Measurements from ENCODE around the gene HMCN2. TPM values are rescaled to one million over a fixed set of nuclear protein-coding genes. Genes with fewer than 3 reads are reported as not detected.

The HMCN2 gene
- total RNA-seq, 1 donor from 2014 or later = 0.15 TPM

- no peak overlapping the region for H3K27ac Mint-ChIP-seq
- H3K36me3 Mint-ChIP-seq = no peaks in the 10 kb centered on the region
- TF ChIP-seq EZH2 (IDR thresholded peaks at IDR 0.05) = no peak
- no peak for TF ChIP-seq CTCF (IDR thresholded peaks at IDR 0.05)
- no peak for TF ChIP-seq EZH2phosphoT487 (IDR thresholded peaks at IDR 0.05)
- no peak for DNase-seq (ENCODE audit: low spot score)
- H3K27ac ChIP-seq = no peak overlapping the region
- no peaks in the 10 kb centered on the region for H3K36me3 ChIP-seq
- H3K9ac ChIP-seq = no peak overlapping the region
- H3K27me3 ChIP-seq = no peaks in the 10 kb centered on the region
- H3K79me2 ChIP-seq (ENCODE audit: low read depth) = no peaks in the 10 kb centered on the region
- no peaks in the 10 kb centered on the region for H3K9me3 ChIP-seq (ENCODE audit: low read depth)
- no peaks in the 10 kb centered on the region for H3K4me1 ChIP-seq
- H3K4me2 ChIP-seq = no peak overlapping the region
- no peak overlapping the region for H2AFZ ChIP-seq (replicated peaks)
- no peak overlapping the region for H3K4me3 ChIP-seq
- H3K27me3 Mint-ChIP-seq (ENCODE audit: insufficient read depth, low read depth) = peaks cover 16% of the 10 kb centered on the region
- no peaks in the 10 kb centered on the region for H3K9me3 Mint-ChIP-seq
- no peaks in the 10 kb centered on the region for H4K20me1 ChIP-seq (ENCODE audit: low read depth)
- H3K4me3 Mint-ChIP-seq = no peak overlapping the region
- no peaks in the 10 kb centered on the region for H3K4me1 Mint-ChIP-seq
- no peaks in the 10 kb centered on the region for H3F3A ChIP-seq (ENCODE audit: low read depth)
Measured at GRCh38 chr9:130458804-130459067, 193.2 kb downstream of the HMCN2 start.

GRCh38 chr9:130459151-130459550 is 193.6 kb downstream of the HMCN2 start:
- no peak overlapping the region for H3K4me3 Mint-ChIP-seq
- no peak for DNase-seq (ENCODE audit: low spot score)
- no peak overlapping the region for H3K4me3 ChIP-seq
- H3K27me3 ChIP-seq = no peaks in the 10 kb centered on the region
- H3K4me2 ChIP-seq = no peak overlapping the region
- H3K36me3 Mint-ChIP-seq = no peaks in the 10 kb centered on the region
- no peaks in the 10 kb centered on the region for H3K4me1 Mint-ChIP-seq
- H3K36me3 ChIP-seq = no peaks in the 10 kb centered on the region
- H4K20me1 ChIP-seq (ENCODE audit: low read depth) = no peaks in the 10 kb centered on the region
- H3K9ac ChIP-seq = no peak overlapping the region
- TF ChIP-seq EZH2phosphoT487 (IDR thresholded peaks at IDR 0.05) = no peak
- no peak for TF ChIP-seq EZH2 (IDR thresholded peaks at IDR 0.05)
- TF ChIP-seq CTCF (IDR thresholded peaks at IDR 0.05) = no peak
- no peaks in the 10 kb centered on the region for H3K79me2 ChIP-seq (ENCODE audit: low read depth)
- H3K4me1 ChIP-seq = no peaks in the 10 kb centered on the region
- H3K27ac ChIP-seq = no peak overlapping the region
- H2AFZ ChIP-seq (replicated peaks) = no peak overlapping the region
- H3K9me3 ChIP-seq (ENCODE audit: low read depth) = no peaks in the 10 kb centered on the region
- no peaks in the 10 kb centered on the region for H3F3A ChIP-seq (ENCODE audit: low read depth)
- peaks cover 16% of the 10 kb centered on the region for H3K27me3 Mint-ChIP-seq (ENCODE audit: insufficient read depth, low read depth)
- no peak overlapping the region for H3K27ac Mint-ChIP-seq
- no peaks in the 10 kb centered on the region for H3K9me3 Mint-ChIP-seq

- Mint-ChIP-seq H3K9me3 (no peaks in the 10 kb centered on the region), H3K4me3 (peak overlapping the region; percentile 42), H3K27ac (no peak overlapping the region), H3K27me3 (ENCODE audit: insufficient read depth, low read depth) (peaks cover 17% of the 10 kb centered on the region), H3K4me1 (peaks cover 2% of the 10 kb centered on the region), H3K36me3 (no peaks in the 10 kb centered on the region)
- H3K9me3 ChIP-seq (ENCODE audit: low read depth) = no peaks in the 10 kb centered on the region
- H3K4me1 ChIP-seq = peaks cover under 1% of the 10 kb centered on the region
- no peak overlapping the region for H3K27ac ChIP-seq
- H3K79me2 ChIP-seq (ENCODE audit: low read depth) = no peaks in the 10 kb centered on the region
- H3K4me2 ChIP-seq = no peak overlapping the region
- no peak overlapping the region for H2AFZ ChIP-seq (replicated peaks)
- H3K4me3 ChIP-seq = no peak overlapping the region
- DNase-seq (ENCODE audit: low spot score) = no peak
- TF ChIP-seq EZH2 (IDR thresholded peaks at IDR 0.05) (no peak), EZH2phosphoT487 (IDR thresholded peaks at IDR 0.05) (no peak), CTCF (IDR thresholded peaks at IDR 0.05) (no peak)
- no peak overlapping the region for H3K9ac ChIP-seq
- H3F3A ChIP-seq (ENCODE audit: low read depth) = peaks cover 3% of the 10 kb centered on the region
- no peaks in the 10 kb centered on the region for H3K27me3 ChIP-seq
- no peaks in the 10 kb centered on the region for H3K36me3 ChIP-seq
- H4K20me1 ChIP-seq (ENCODE audit: low read depth) = no peaks in the 10 kb centered on the region
Measured at GRCh38 chr9:130459941-130460669, 194.5 kb downstream of the HMCN2 start.

All from neural progenitor cell (in vitro differentiated cells).